B cell (primary cell): Measurements from ENCODE around the gene DAZL. TPM values are rescaled to one million over a fixed set of nuclear protein-coding genes. Genes with fewer than 3 reads are reported as not detected.

ENCODE experiments used
- ATAC-seq: fragments of 200-7000 bp; cut with Tn5 transposase; one replicate; pipeline ENCODE4 v1.10.0; 2021; ENCODE audit warnings: low read depth, mild to moderate bottlenecking, moderate number of reproducible peaks, moderate library complexity
- CTCF ChIA-PET: fragments of 350-600 bp; sonication (Branson Sonifier 250); formaldehyde crosslinking; loops from one replicate; lab custom pipeline; 2021; ENCODE audit warnings: antibody characterized with exemption, inconsistent platforms; lab: Charles Lee
- POLR2A ChIA-PET: fragments of 350-600 bp; sonication (Branson Sonifier 250); formaldehyde crosslinking; loops from one replicate; lab custom pipeline; 2021; ENCODE audit warnings: antibody characterized with exemption; lab: Charles Lee
- DNase-seq: peaks from one replicate; pipeline ENCODE4 v3.0.0; 2013
- H2AFZ ChIP-seq: 2 replicates; pipeline ENCODE4 v1.6.1; 2012; ENCODE audit warnings: mild to moderate bottlenecking, low read depth, low read length; ENCODE audit not compliant: insufficient read depth, poor library complexity, severe bottlenecking
- H3K27ac ChIP-seq, 2 donors: 1 replicate in 1 of 2; 2 replicates in 1 of 2; pipeline ENCODE4 v1.5.1; 2012 to 2013; ENCODE audit warnings: low read length in 2 of 2, mild to moderate bottlenecking in 2 of 2, moderate library complexity in 1 of 2
- H3K27me3 ChIP-seq, 4 experiments: fragments of 200-600 bp in 1 of 4; sonication (generic) in 1 of 4; replicated peaks in 1 of 4; 1 replicate in 2 of 4; 2 replicates in 2 of 4; pipeline versions ENCODE4 v1.6.1 to v1.7.0; 2013 to 2016; ENCODE audit warnings: low read length in 3 of 4, mild to moderate bottlenecking in 2 of 4, mixed read lengths in 1 of 4, moderate library complexity in 1 of 4; ENCODE audit not compliant: insufficient read depth in 4 of 4, control insufficient read depth in 3 of 4; ENCODE audit errors: control extremely low read depth in 1 of 4
- H3K36me3 ChIP-seq, 2 experiments: replicated peaks in 1 of 2; 1 replicate in 1 of 2; 2 replicates in 1 of 2; pipeline versions ENCODE4 v1.6.1 to v1.7.1; 2013; ENCODE audit warnings: low read length in 1 of 2; ENCODE audit not compliant: insufficient read depth in 2 of 2, control insufficient read depth in 1 of 2; ENCODE audit errors: control extremely low read depth in 1 of 2, extremely low read depth in 1 of 2
- H3K4me1 ChIP-seq, 2 donors: fragments of 200-600 bp in 1 of 2; sonication (generic) in 1 of 2; 1 replicate in 1 of 2; 2 replicates in 1 of 2; pipeline versions ENCODE4 v1.5.1 to v1.6.1; 2013 to 2017; ENCODE audit warnings: low read length in 2 of 2; ENCODE audit not compliant: control insufficient read depth in 2 of 2, insufficient read depth in 2 of 2
- H3K4me2 ChIP-seq: replicated peaks from 2 replicates; pipeline ENCODE3; 2012; ENCODE audit warnings: mild to moderate bottlenecking, low read depth, low read length; ENCODE audit not compliant: poor library complexity, severe bottlenecking
- H3K4me3 ChIP-seq, 5 experiments: fragments of 200-600 bp in 1 of 5; sonication (generic) in 1 of 5; 1 replicate in 3 of 5; 2 replicates in 2 of 5; pipeline versions ENCODE4 v1.5.1 to v1.7.0; 2011 to 2016; ENCODE audit warnings: low read length in 4 of 5, mild to moderate bottlenecking in 4 of 5, low read depth in 2 of 5, control low read depth in 1 of 5, moderate library complexity in 1 of 5; ENCODE audit not compliant: insufficient read depth in 1 of 5; ENCODE audit errors: control extremely low read depth in 1 of 5, extremely low read depth in 1 of 5
- H3K79me2 ChIP-seq: fragments of 200-600 bp; sonication (generic); one replicate; pipeline ENCODE4 v1.6.0; 2016; ENCODE audit warnings: low read length; ENCODE audit not compliant: control insufficient read depth, insufficient read depth
- H3K9ac ChIP-seq: fragments of 200-600 bp; sonication (generic); 2 replicates; pipeline ENCODE4 v1.6.1; 2017; ENCODE audit warnings: mild to moderate bottlenecking, low read length, moderate library complexity
- H3K9me3 ChIP-seq, 3 donors: one replicate each; pipeline versions ENCODE4 v1.6.1 to v1.7.1; 2013; ENCODE audit warnings: low read length in 2 of 3; ENCODE audit not compliant: control insufficient read depth in 2 of 3, insufficient read depth in 1 of 3; ENCODE audit errors: control extremely low read depth in 1 of 3
- H4K20me1 ChIP-seq: 2 replicates; pipeline ENCODE4 v1.6.0; 2012; ENCODE audit warnings: mild to moderate bottlenecking, low read length; ENCODE audit not compliant: insufficient read depth, control insufficient read depth, poor library complexity, severe bottlenecking
- H3K27ac Mint-ChIP-seq: one replicate; pipeline ENCODE4 v1.8.0; 2021; ENCODE audit warnings: mixed read lengths
- H3K27me3 Mint-ChIP-seq: one replicate; pipeline ENCODE4 v1.8.0; 2021; ENCODE audit warnings: mixed read lengths
- H3K4me1 Mint-ChIP-seq: one replicate; pipeline ENCODE4 v1.8.0; 2021; ENCODE audit warnings: mixed read lengths
- H3K4me3 Mint-ChIP-seq: one replicate; pipeline ENCODE4 v1.8.0; 2021; ENCODE audit warnings: mixed read lengths
- H3K9me3 Mint-ChIP-seq: one replicate; pipeline ENCODE4 v1.8.0; 2022; ENCODE audit warnings: mixed read lengths; ENCODE audit not compliant: insufficient read depth
- CTCF ChIP-seq: fragments of 200-600 bp; IDR thresholded peaks from one replicate; pipeline ENCODE4 v1.8.0; 2022; ENCODE audit warnings: antibody characterized with exemption, mild to moderate bottlenecking
- EZH2 ChIP-seq: IDR thresholded peaks from 2 replicates; pipeline ENCODE4 v1.6.1; 2012; ENCODE audit warnings: borderline replicate concordance, low read depth, mild to moderate bottlenecking, moderate library complexity, low read length; ENCODE audit not compliant: insufficient read depth, poor library complexity, severe bottlenecking
- WGBS: methylation state at CpG from one replicate; pipeline ENCODE4 v1.1.5; 2013; ENCODE audit warnings: missing lambda C conversion rate; ENCODE audit not compliant: insufficient coverage; 5-methylcytosine and 5-hydroxymethylcytosine counted together
- intact Hi-C: fragments of 100-400 bp; cut with micrococcal nuclease; formaldehyde crosslinking; loops from one replicate; pipeline ENCODE4 v1.10.0; 2022
- polyA plus RNA-seq: library from polyadenylated mRNA; depleted of rRNA; stranded (reverse); fragments of >200 nt; gene quantifications from 2 replicates; pipeline ENCODE4 v1.2.3, GENCODE V29; 2012
- total RNA-seq, 2 donors: library from RNA; stranded (reverse); fragments of 120-200 nt in 1 of 2; gene quantifications; 1 replicate in 1 of 2; 2 replicates in 1 of 2; pipeline versions ENCODE4 v1.2.3 to v1.2.4, GENCODE V29; 2013 to 2022

DAZL gene
- total and polyA plus RNA-seq, 2 donors (not counting 1 experiment from before 2014, with no cell fraction given), result 1.3 TPM; not detected in 1

GRCh38 chr3:16587047-16587680 lies 18.1 kb downstream of the DAZL start:
- Mint-ChIP-seq H3K4me1 (peaks cover 19% of the 10 kb centered on the region), H3K9me3 (no peaks in the 10 kb centered on the region), H3K27ac (no peak overlapping the region), H3K4me3 (no peak overlapping the region), H3K27me3 (no peaks in the 10 kb centered on the region)
- intact Hi-C loops, result no loop called here
- CTCF ChIA-PET, result interaction anchor here (1.5 kb wide), 1 partner anchor 13 kb away, joined by 5 read pairs; no protein-coding TSS in a partner anchor
- DNase-seq (no peak), ATAC-seq (no peak)
- Histone ChIP-seq H3K79me2 (no peaks in the 10 kb centered on the region), H3K27ac (no peak overlapping the region), H3K9ac (no peak overlapping the region), H3K4me2 (no peak overlapping the region), H2AFZ (no peak overlapping the region), H4K20me1 (no peaks in the 10 kb centered on the region), H3K9me3 (no peaks in the 10 kb centered on the region), H3K4me3 (no peak overlapping the region), H3K27me3 (no peaks in the 10 kb centered on the region), H3K4me1 (peaks cover 6 to 16% of the 10 kb centered on the region in 2 donors), H3K36me3 (no peaks in the 10 kb centered on the region)
- POLR2A ChIA-PET, result no interaction called here
- TF ChIP-seq EZH2 (no peak), CTCF (no peak)
- 86% methylated on average over 2 of the region's 3 CpGs for WGBS

GRCh38 chr3:16584880-16585279 lies 20.3 kb downstream of the DAZL start:
- Histone ChIP-seq H3K36me3 (no peaks in the 10 kb centered on the region), H4K20me1 (no peaks in the 10 kb centered on the region), H3K79me2 (no peaks in the 10 kb centered on the region), H3K4me2 (no peak overlapping the region), H3K4me3 (no peak overlapping the region), H3K27me3 (no peaks in the 10 kb centered on the region), H3K9ac (no peak overlapping the region), H3K4me1 (peaks cover 6 to 8% of the 10 kb centered on the region in 2 donors), H3K27ac (no peak overlapping the region), H3K9me3 (no peaks in the 10 kb centered on the region), H2AFZ (no peak overlapping the region)
- H3K27ac Mint-ChIP-seq, result no peak overlapping the region
- peaks cover 5% of the 10 kb centered on the region for H3K9me3 Mint-ChIP-seq
- intact Hi-C loops, result no loop called here
- no peak overlapping the region for H3K4me3 Mint-ChIP-seq
- H3K4me1 Mint-ChIP-seq, result peaks cover 9% of the 10 kb centered on the region
- no peak for TF ChIP-seq EZH2
- TF ChIP-seq CTCF, result no peak
- peaks cover 3% of the 10 kb centered on the region for H3K27me3 Mint-ChIP-seq
- CTCF ChIA-PET, result no interaction called here
- ATAC-seq (no peak), DNase-seq (no peak)
- WGBS, result no CpG with 5 or more reads among the region's 2 CpGs
- POLR2A ChIA-PET, result no interaction called here
